GM23338 (cell line): ENCODE results near the gene PLEKHO1. TPM values are rescaled to one million over a fixed set of nuclear protein-coding genes. Genes with fewer than 3 reads are reported as not detected.
A peak's percentile ranks its signal among the peaks of the same experiment; 100 is the strongest.

Source experiments
- ATAC-seq: fragments of 200-7000 bp; cut with Tn5 transposase; 3 replicates; pipeline ENCODE4 v1.9.1; 2020
- DNase-seq: peaks from one replicate; pipeline ENCODE4 v3.0.0-alpha.2; 2015; ENCODE audit warnings: low spot score
- H2AFZ ChIP-seq: fragments of 200-600 bp; sonication (generic); 2 replicates; pipeline ENCODE4 v1.8.0; 2016; ENCODE audit warnings: antibody characterized with exemption, mild to moderate bottlenecking, moderate library complexity
- H3F3A ChIP-seq: fragments of 200-600 bp; sonication (generic); replicated peaks from 2 replicates; pipeline ENCODE4 v1.8.0; 2017; ENCODE audit warnings: antibody characterized with exemption, mixed run types, low read depth
- H3K27ac ChIP-seq: fragments of 200-600 bp; sonication (generic); 2 replicates; pipeline ENCODE4 v1.6.1; 2016; ENCODE audit warnings: low read depth
- H3K27me3 ChIP-seq: fragments of 200-600 bp; sonication (generic); 2 replicates; pipeline ENCODE4 v1.8.0; 2016; ENCODE audit warnings: mild to moderate bottlenecking, mixed run types, moderate library complexity; ENCODE audit not compliant: insufficient read depth
- H3K36me3 ChIP-seq: fragments of 200-600 bp; sonication (generic); 2 replicates; pipeline ENCODE4 v1.8.0; 2016; ENCODE audit warnings: mild to moderate bottlenecking; ENCODE audit not compliant: insufficient read depth
- H3K4me1 ChIP-seq: fragments of 200-600 bp; sonication (generic); 2 replicates; pipeline ENCODE4 v1.8.0; 2016; ENCODE audit warnings: mild to moderate bottlenecking, moderate library complexity; ENCODE audit not compliant: insufficient read depth
- H3K4me2 ChIP-seq: fragments of 200-600 bp; sonication (generic); 2 replicates; pipeline ENCODE4 v1.7.1; 2017; ENCODE audit warnings: mixed run types
- H3K4me3 ChIP-seq: fragments of 200-600 bp; sonication (generic); 2 replicates; pipeline ENCODE4 v1.6.1; 2016; ENCODE audit warnings: mixed run types
- H3K79me2 ChIP-seq: fragments of 200-600 bp; sonication (generic); replicated peaks from 2 replicates; pipeline ENCODE4 v1.8.0; 2017; ENCODE audit warnings: mild to moderate bottlenecking; ENCODE audit not compliant: insufficient read depth
- H3K9me2 ChIP-seq: fragments of 200-600 bp; sonication (generic); 2 replicates; pipeline ENCODE4 v1.8.0; 2017; ENCODE audit not compliant: insufficient read depth
- H4K20me1 ChIP-seq: fragments of 200-600 bp; sonication (generic); replicated peaks from 2 replicates; pipeline ENCODE4 v1.8.0; 2017; ENCODE audit warnings: mild to moderate bottlenecking; ENCODE audit not compliant: insufficient read depth
- H3K27ac Mint-ChIP-seq: 2 replicates; pipeline ENCODE4 v1.8.0; 2020; ENCODE audit warnings: inconsistent platforms, mild to moderate bottlenecking, moderate library complexity, mixed read lengths
- H3K27me3 Mint-ChIP-seq: 3 replicates; pipeline ENCODE4 v1.8.0; 2022; ENCODE audit warnings: low read depth, mild to moderate bottlenecking, moderate library complexity, mixed read lengths, inconsistent platforms; ENCODE audit not compliant: insufficient read depth, poor library complexity
- H3K36me3 Mint-ChIP-seq: 3 replicates; pipeline ENCODE4 v1.8.0; 2021; ENCODE audit warnings: low read depth, mild to moderate bottlenecking, inconsistent platforms, moderate library complexity, mixed read lengths
- H3K4me1 Mint-ChIP-seq: 3 replicates; pipeline ENCODE4 v1.8.0; 2020; ENCODE audit warnings: mild to moderate bottlenecking, inconsistent platforms, mixed read lengths
- H3K4me3 Mint-ChIP-seq: 3 replicates; pipeline ENCODE4 v1.8.0; 2021; ENCODE audit warnings: moderate library complexity, mild to moderate bottlenecking, inconsistent platforms, mixed read lengths
- H3K9me3 Mint-ChIP-seq: 3 replicates; pipeline ENCODE4 v1.8.0; 2020; ENCODE audit warnings: moderate library complexity, mild to moderate bottlenecking, inconsistent platforms, mixed read lengths
- CREB1 ChIP-seq: fragments of 250-450 bp; sonication (Bioruptor Pico); IDR thresholded peaks from 2 replicates; pipeline ENCODE4 v1.5.0; 2020; ENCODE audit warnings: low read depth, mild to moderate bottlenecking, moderate library complexity
- CTCF ChIP-seq, 2 experiments: fragments of 200-600 bp in 1 of 2; sonication (generic) in 1 of 2; conservative IDR thresholded peaks; 2 replicates each; pipeline versions ENCODE4 v1.5.1 to v1.6.1; 2016 to 2017; ENCODE audit warnings: antibody characterized with exemption in 2 of 2, low read depth in 2 of 2, mild to moderate bottlenecking in 2 of 2, moderate library complexity in 1 of 2
- ETS1 ChIP-seq: IDR thresholded peaks from 2 replicates; pipeline ENCODE4 v1.6.1; 2016; ENCODE audit warnings: antibody characterized with exemption
- EZH2 ChIP-seq: fragments of 200-600 bp; sonication (generic); IDR thresholded peaks from one replicate; pipeline ENCODE4 v1.8.0; 2017; ENCODE audit warnings: antibody characterized with exemption, mild to moderate bottlenecking, low read depth; ENCODE audit not compliant: unreplicated experiment
- EZH2phosphoT487 ChIP-seq: fragments of 200-600 bp; sonication (generic); IDR thresholded peaks from one replicate; pipeline ENCODE4 v1.8.1; 2018; ENCODE audit warnings: antibody characterized with exemption; ENCODE audit not compliant: unreplicated experiment
- POLR2AphosphoS5 ChIP-seq: IDR thresholded peaks from 2 replicates; pipeline ENCODE4 v1.6.1; 2016; ENCODE audit warnings: antibody characterized with exemption, low read depth
- REST ChIP-seq: IDR thresholded peaks from one replicate; pipeline ENCODE4 v1.6.1; 2018; ENCODE audit warnings: antibody characterized with exemption; ENCODE audit not compliant: unreplicated experiment
- ZNF114 ChIP-seq: fragments of 250-450 bp; sonication (Bioruptor Pico); IDR thresholded peaks from 2 replicates; pipeline ENCODE4 v1.5.0; 2020; ENCODE audit warnings: mild to moderate bottlenecking, moderate library complexity
- ZNF331 ChIP-seq: fragments of 250-450 bp; sonication (Bioruptor Pico); IDR thresholded peaks from 2 replicates; pipeline ENCODE4 v1.5.0; 2020; ENCODE audit warnings: low read depth, mild to moderate bottlenecking, moderate library complexity
- ZNF462 ChIP-seq: fragments of 250-450 bp; sonication (Bioruptor Pico); IDR thresholded peaks from 2 replicates; pipeline ENCODE4 v1.5.0; 2020; ENCODE audit warnings: mild to moderate bottlenecking, moderate library complexity
- polyA plus RNA-seq: library from polyadenylated mRNA; unstranded; fragments of >200 nt; fragmentation: Nextera tagmentation; extraction: Ambion mirVana; gene quantifications from 2 replicates; pipeline ENCODE4 v1.2.1, GENCODE V29; 2016
- total RNA-seq: library from RNA; depleted of rRNA; stranded (reverse); fragments of >200 nt; shearing (Covaris generic); gene quantifications from 2 replicates; pipeline ENCODE4 v1.2.3, GENCODE V29; 2014

The PLEKHO1 gene
- total and polyA plus RNA-seq, 2 experiments from 2014 or later, result 34.3 to 36.7 TPM

GRCh38 chr1:150162582-150162861 is 12.8 kb downstream of the PLEKHO1 start:
- H3K4me2 ChIP-seq, result peak overlapping the region; percentile 67
- peaks cover 10% of the 10 kb centered on the region for H3K27me3 Mint-ChIP-seq
- H3F3A ChIP-seq, result peaks cover 17% of the 10 kb centered on the region

More at GRCh38 chr1:150162582-150162861, 12.8 kb downstream of the PLEKHO1 start:
- TF ChIP-seq EZH2 (no peak), REST (no peak), EZH2phosphoT487 (no peak), ZNF331 (CRISPR knock-in tag) (no peak), ETS1 (no peak), CTCF (conservative IDR thresholded peaks at IDR 0.05; ENCODE audit: low read depth in 2 of 2) (no peak), POLR2AphosphoS5 (no peak), CREB1 (CRISPR knock-in tag) (no peak), ZNF114 (no peak), ZNF462 (CRISPR knock-in tag) (no peak)
- peak overlapping the region; percentile 96 for H3K27ac ChIP-seq
- H3K9me2 ChIP-seq, result no peaks in the 10 kb centered on the region; the same call in 1 of the 2 replicates
- ATAC-seq, result peak; percentile 17
- peaks cover 6% of the 10 kb centered on the region; the same call in 1 of the 2 replicates for H3K36me3 ChIP-seq
- H3K4me3 ChIP-seq, result peak overlapping the region; percentile 55
- H3K27ac Mint-ChIP-seq, result peak overlapping the region; percentile 99
- DNase-seq, result no peak
- peaks cover 32% of the 10 kb centered on the region for H3K36me3 Mint-ChIP-seq
- H3K4me1 ChIP-seq, result peaks cover 26% of the 10 kb centered on the region
- H3K9me3 Mint-ChIP-seq, result no peaks in the 10 kb centered on the region
- H3K4me3 Mint-ChIP-seq, result peak overlapping the region; percentile 66
- peaks cover 49% of the 10 kb centered on the region for H3K4me1 Mint-ChIP-seq
- H4K20me1 ChIP-seq, result 0 out of 2 replicates have a peak, but pooled peaks cover 4% of the 10 kb centered on the region
- H3K79me2 ChIP-seq, result no peaks in the 10 kb centered on the region
- H2AFZ ChIP-seq, result peak overlapping the region; percentile 8; the same call in 1 of the 2 replicates
- H3K27me3 ChIP-seq, result no peaks in the 10 kb centered on the region
